ENCODE measurements around the gene USB1. TPM values are rescaled to one million over a fixed set of nuclear protein-coding genes. Genes with fewer than 3 reads are reported as not detected.

The USB1 gene
- total RNA-seq, 3 donors from 2014 or later = 14.5 to 37.0 (median 26.4) TPM

- TF ChIP-seq, protein P1, sequence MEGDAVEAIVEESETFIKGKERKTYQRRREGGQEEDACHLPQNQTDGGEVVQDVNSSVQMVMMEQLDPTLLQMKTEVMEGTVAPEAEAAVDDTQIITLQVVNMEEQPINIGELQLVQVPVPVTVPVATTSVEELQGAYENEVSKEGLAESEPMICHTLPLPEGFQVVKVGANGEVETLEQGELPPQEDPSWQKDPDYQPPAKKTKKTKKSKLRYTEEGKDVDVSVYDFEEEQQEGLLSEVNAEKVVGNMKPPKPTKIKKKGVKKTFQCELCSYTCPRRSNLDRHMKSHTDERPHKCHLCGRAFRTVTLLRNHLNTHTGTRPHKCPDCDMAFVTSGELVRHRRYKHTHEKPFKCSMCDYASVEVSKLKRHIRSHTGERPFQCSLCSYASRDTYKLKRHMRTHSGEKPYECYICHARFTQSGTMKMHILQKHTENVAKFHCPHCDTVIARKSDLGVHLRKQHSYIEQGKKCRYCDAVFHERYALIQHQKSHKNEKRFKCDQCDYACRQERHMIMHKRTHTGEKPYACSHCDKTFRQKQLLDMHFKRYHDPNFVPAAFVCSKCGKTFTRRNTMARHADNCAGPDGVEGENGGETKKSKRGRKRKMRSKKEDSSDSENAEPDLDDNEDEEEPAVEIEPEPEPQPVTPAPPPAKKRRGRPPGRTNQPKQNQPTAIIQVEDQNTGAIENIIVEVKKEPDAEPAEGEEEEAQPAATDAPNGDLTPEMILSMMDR (IDR thresholded peaks at IDR 0.05) = no peak
- no peak for TF ChIP-seq POLR2A (IDR thresholded peaks at IDR 0.05)
- no peak for TF ChIP-seq POLR2AphosphoS5 (IDR thresholded peaks at IDR 0.05)
- Histone ChIP-seq H3K4me3 (no peak overlapping the region), H3K9me3 (no peaks in the 10 kb centered on the region), H3K4me1 (no peaks in the 10 kb centered on the region), H3K27ac (no peak overlapping the region), H3K36me3 (no peaks in the 10 kb centered on the region), H3K27me3 (no peaks in the 10 kb centered on the region)
- no peak for DNase-seq (ENCODE audit: low spot score in 2 of 2)
- intact Hi-C loops (cut with DNase I; ENCODE audit: low total_unique reads) = no loop called here
Measured at GRCh38 chr16:58062821-58063220, 61.6 kb downstream of the USB1 start.

DNA sequence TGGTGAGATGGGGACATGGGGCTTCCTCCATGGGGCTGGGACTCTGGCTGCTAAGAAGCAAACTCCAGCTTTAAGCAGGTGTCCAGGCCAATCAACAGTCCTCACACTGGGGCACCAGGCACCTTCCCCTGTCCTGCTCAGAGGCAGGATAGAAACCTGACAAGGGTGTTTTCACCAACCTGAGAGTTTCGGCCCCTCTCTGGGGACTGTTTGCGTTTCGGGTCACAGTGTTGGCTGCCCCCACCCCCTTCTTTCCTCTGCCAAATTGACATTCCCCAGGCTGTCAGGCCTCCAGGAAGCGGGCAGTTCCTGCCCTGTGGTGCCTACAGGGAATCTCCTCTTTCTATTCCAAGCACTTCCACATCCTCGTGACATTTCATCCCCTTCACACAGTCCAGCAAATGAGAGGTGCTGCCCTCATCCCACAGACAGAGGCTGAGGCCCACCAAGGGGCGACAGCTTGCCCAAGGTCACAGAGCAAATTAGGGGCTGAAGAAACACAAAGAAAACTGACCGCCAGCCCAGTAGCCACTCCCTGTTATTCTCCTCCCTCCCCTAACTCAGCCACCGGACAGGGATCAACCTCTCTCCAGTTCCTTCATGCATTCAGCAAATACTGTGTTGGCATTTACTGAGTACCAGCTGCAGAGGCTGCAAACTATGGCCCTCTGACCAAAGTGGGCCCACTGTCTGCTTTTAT lies 62.3 kb downstream of the USB1 start:
- DNase-seq (ENCODE audit: low spot score in 2 of 2) = no peak
- H3K27me3 ChIP-seq = no peaks in the 10 kb centered on the region
- intact Hi-C loops (cut with DNase I; ENCODE audit: low total_unique reads) = no loop called here
- H3K36me3 ChIP-seq = no peaks in the 10 kb centered on the region
- no peaks in the 10 kb centered on the region for H3K4me1 ChIP-seq
- H3K4me3 ChIP-seq = no peak overlapping the region
- TF ChIP-seq, protein P1 (IDR thresholded peaks at IDR 0.05) = no peak
- TF ChIP-seq POLR2A (IDR thresholded peaks at IDR 0.05) (no peak), POLR2AphosphoS5 (IDR thresholded peaks at IDR 0.05) (no peak)
- H3K27ac ChIP-seq = no peak overlapping the region
- H3K9me3 ChIP-seq = no peaks in the 10 kb centered on the region

- Histone ChIP-seq H3K27me3 (no peaks in the 10 kb centered on the region), H3K36me3 (no peaks in the 10 kb centered on the region), H3K4me3 (no peak overlapping the region), H3K9me3 (no peaks in the 10 kb centered on the region), H3K27ac (no peak overlapping the region), H3K4me1 (no peaks in the 10 kb centered on the region)
- intact Hi-C loops (cut with DNase I; ENCODE audit: low total_unique reads) = no loop called here
- DNase-seq (ENCODE audit: low spot score in 2 of 2) = no peak
- TF ChIP-seq POLR2AphosphoS5 (IDR thresholded peaks at IDR 0.05) (no peak), POLR2A (IDR thresholded peaks at IDR 0.05) (no peak)
Measured at GRCh38 chr16:58070585-58070984, 69.4 kb downstream of the USB1 start.

Other genes with a start within 250 kb of the USB1 start
- 10 to 100 TPM; 15.7 to 36.1 (median 35.1) TPM for gene KIFC3, start 198.9 kb upstream of the USB1 start, total RNA-seq
- not detected for gene CNGB1, start 30.3 kb upstream of the USB1 start, total RNA-seq
- gene ZNF319, start 735 bp upstream of the USB1 start, total RNA-seq = 1 to 10 TPM; 6.2 to 7.2 (median 6.4) TPM
- gene MMP15, start 24.3 kb downstream of the USB1 start, total RNA-seq = 1 to 10 TPM; 4.6 to 5.3 (median 4.8) TPM
- gene CFAP20, start 128.0 kb downstream of the USB1 start, total RNA-seq = 10 to 100 TPM; 30.5 to 46.1 (median 30.9) TPM
- 10 to 100 TPM; 25.6 to 47.7 (median 29.4) TPM for gene CSNK2A2, start 196.7 kb downstream of the USB1 start, total RNA-seq

All from breast epithelium (tissue), 4 donors.